Raji (cell line): ENCODE measurements around the gene LCA5L.

ENCODE experiments used
- POLR2A ChIP-seq: IDR thresholded peaks from 2 replicates; pipeline ENCODE4 v1.6.1; 2011; ENCODE audit warnings: low read depth, low read length, control low read depth; ENCODE audit not compliant: insufficient read depth

The LCA5L gene

DNA sequence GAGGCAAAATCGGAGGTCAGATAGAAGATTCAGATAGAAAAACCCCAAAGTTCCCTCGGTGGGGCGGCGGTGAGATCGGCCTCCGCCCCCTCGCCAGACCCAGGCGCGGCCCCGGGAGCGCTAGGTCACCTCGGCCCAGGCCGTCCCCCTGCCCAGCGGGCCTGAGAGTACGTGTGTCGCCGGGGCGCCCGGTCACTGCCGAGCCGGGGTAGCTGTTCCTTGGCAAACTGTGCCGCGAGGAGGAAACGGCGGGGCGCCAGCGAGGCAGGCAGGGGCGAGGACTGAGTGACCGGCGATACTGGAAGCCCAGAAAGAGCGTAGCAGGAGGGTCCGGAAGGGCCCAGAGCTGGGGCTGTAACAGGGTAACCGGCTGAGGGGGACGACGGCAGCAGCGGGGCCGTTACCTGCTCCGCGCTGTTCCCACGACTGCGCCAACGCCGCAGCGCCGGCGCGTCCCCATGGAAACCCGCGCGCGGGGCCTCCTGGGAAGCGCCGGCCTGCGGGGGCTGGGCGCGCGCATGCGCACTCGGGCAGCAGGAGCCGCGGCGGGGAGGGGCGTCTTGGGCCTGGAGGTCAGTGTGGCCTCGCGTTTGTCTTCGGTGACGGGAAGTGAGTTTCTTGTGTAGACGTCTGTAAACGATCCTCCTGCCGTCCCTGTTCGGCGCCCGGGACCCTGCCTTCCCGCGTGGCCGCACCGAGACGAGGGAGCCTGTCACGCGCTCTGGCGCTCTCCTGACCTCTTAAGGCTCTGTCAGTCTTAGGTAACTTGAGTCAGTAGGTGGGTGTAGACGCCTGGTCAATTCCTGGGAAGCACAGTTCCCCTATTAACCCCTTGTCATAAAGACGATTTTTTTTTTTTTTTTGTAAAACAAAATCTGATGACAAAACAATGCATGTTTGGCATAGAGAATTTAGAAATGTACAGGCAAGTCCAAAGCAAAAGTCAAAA is at the start of gene LCA5L:
LCA5L (minus strand) TSS at position 458 of the 949 bp plus-strand sequence. CDS start 17,285 bp downstream, outside the sequence.
- TF ChIP-seq POLR2A: peak; percentile 91

DNA sequence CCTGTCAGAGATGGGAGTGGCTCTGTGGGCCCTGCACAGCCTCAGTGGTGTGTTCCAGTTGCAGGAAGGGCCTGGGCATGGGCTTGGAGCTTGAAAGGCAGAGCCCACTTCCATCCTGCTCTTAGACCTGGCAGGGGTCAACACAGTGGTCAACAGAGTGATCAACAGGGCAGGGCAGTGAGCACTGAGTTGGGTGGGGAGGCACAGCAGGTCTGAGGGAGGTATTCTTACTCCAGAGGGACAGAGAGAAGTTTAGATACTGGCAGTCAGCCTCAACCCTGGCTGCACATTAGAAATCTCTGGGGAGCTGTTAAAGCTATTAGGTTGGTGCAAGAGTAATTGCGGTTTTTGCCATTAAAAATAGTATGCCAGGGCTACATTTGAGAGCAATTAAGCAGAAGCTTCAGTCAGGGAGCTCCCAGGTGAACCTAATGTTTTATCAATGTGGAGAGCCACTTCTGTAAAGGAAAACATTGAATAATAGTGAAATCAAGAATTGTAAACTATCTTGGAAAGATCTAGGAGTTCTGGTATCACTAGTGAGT is 43.9 kb upstream of the LCA5L start:
- TF ChIP-seq POLR2A: no peak

DNA sequence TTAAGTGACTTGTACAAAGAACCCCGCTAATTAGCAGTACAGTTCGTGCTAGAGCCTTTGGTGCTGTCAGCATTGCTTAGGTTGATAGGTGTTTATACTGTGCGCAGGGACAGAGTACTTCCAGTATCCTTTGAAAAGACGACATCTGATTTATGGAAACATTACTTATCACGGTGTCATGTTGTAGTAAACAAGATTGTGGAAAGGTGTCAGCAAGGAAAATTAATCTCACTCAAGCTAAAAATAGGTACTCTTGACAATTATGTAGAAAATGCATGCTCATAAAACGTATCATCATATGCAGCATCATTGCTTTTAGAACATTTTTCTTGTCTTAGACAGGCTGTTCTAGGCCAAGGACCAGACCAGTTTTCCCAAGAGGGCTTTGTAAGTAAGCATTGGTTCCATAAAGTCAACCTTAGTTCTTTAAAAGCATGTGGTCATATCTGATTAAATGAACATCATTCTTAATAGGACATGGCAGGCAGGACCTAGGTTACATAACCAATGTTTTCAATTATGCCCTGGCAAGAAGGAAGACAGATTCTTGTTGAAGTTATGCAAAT is 39.2 kb upstream of the LCA5L start:
- no peak for TF ChIP-seq POLR2A

DNA sequence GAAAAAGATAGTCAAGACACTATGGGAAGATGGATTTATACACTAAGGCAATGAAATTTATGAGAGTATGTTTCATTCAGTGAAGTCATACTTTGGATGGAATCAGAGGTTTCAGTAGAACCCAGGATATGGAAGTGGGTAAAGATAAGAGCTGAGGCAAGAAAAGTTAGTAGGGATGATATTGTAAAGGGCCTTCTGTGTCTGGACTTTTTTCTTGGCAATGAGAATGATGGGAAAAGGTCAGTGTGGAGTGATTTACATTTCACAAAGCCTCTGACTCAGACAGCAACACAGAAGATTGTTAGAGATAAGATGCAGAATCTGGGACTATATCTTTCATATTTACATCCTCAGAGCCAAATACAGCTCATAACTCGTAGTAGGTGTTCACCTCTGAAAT is 38.3 kb upstream of the LCA5L start:
- no peak for TF ChIP-seq POLR2A

DNA sequence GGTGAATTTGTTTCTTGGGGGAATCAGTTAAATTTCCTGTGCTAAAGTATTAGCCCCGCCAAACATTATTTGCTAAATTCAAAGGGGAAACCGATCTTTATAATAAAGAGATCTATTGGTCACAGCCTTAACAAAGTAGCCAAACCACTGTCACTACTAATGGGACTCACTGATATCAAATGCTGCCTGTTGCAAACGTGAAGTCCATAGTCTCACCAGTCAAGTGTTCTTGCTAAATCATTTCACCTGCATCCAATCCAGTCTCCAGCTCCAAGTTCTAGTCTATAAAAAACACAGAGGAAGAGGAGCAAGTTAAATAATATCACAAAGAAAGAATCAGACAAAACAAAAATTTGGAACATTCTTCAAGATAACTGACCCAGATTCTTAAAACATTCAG is 36.3 kb upstream of the LCA5L start:
- TF ChIP-seq POLR2A: no peak

DNA sequence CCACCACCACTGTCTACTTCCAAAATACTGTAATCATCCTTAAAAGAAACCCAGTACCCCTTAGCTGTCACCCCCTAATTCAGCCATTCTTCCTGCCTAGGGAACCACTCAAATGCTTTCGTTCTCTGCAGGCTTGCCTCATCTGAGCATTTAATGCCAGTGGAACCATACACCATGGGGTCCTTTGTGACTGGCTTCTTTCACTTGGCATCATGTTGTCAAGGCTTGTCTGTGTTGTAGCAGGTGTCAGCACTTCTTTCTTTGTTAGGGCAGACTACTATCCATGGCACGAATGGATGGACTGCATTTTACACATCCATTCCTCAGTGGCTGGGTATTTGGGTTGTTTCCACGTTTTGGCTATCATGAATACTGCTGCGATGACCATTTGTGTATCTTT is 34.7 kb upstream of the LCA5L start:
- TF ChIP-seq POLR2A: no peak

DNA sequence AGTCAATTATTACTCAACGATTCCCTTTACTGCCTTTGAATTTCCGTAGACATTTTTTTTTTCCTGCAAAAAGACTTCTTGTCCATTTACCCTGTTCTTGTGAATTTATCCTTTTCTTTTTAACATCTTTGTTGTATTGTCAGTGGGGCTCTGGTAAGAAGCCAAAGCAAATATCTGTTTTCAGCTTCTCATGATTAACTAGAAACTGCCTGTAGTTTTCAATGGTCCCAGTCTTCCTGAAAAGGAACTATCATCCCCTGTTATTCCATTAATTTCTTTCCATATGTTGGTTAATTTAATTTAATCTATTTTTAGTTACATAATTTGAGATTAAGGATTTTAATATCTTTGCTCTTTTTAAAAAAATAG is 34.2 kb upstream of the LCA5L start:
- no peak for TF ChIP-seq POLR2A

DNA sequence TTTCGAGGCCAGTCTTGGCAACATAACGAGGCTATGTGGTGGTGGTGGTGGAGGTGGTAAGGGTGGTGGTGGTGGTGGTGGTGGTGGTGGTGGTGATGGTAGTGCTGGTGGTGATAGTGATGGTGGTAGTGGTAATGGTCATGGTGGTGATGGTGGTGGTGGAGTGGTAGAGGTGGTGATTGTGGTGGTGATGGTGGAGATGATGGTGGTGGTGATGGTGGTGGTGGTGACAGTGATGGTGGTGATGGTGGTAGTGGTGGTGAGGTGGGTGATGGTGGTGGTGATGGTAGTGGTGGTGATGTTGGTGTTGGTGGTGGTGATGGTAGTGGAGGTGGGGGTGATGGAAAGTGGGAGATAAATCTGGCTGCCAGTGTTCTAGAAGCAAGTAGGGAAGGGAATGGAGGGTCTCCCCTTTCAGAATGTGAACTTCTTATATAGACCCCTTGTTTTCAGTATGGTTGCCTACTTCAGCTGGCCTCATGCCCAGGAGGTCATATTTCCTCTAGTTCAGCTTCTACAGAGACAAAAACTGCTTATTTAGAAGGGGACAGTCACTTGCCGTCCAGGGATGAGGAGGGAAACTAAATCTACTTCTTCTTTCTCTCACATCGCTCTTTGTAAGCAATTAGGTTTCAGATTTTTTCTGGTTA is 33.7 kb upstream of the LCA5L start:
- no peak for TF ChIP-seq POLR2A

DNA sequence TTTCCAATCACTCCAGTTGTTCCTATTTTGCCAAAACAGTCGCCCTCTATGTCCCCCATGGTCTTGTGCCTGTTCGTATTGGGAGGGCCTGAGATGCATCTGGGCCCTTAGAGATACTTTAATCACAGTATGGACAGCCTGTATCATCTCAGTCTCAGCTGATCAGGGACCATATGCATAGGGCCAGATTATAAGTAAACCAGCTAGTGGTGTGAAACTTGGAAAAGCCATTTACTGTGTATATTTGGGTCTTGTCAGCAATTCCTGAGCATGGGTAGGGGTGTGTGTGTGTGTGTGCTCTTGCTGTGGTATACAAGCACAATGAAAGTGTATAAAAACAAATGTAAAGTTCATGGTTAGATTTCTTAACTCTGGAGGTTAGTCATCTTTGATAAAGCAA is 29.0 kb upstream of the LCA5L start:
- TF ChIP-seq POLR2A: no peak

DNA sequence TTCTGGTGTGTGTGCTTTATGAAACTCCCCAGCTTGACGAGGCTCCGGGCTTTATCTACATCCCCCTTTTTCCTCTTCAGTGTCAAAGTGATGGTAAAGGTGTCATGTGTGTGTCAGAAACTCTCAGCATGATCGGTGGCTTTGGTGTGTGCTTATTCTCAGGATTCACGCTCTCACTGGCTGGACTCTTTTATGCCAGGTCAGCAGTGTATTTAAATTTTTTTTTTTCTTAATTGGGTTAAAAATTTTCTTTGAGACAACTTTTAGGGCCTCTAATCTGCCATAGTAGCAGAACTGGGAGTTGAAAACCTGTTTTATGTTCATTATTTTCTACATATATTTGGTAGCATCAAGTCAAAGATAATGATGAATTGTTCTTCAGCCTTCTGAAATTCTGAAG is 27.2 kb upstream of the LCA5L start:
- no peak for TF ChIP-seq POLR2A

DNA sequence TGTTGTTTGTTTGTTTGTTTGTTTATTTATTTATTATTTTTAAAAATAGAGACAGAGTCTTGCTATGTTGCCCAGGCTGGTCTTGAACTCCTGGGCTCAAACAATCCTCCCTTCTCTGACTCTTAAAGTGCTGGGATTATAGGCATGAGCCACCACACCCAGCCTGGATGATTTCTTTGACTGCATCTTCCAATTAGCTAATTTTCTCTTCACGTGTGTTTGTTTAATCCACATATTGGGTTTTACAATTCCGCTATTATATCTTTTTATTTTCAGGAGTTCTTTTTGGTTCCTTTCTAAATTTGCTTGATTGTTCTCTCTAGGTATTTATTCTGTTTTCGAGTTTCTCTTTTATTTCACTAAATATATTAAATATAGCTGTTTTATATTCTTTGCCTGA is 26.0 kb upstream of the LCA5L start:
- TF ChIP-seq POLR2A: no peak

DNA sequence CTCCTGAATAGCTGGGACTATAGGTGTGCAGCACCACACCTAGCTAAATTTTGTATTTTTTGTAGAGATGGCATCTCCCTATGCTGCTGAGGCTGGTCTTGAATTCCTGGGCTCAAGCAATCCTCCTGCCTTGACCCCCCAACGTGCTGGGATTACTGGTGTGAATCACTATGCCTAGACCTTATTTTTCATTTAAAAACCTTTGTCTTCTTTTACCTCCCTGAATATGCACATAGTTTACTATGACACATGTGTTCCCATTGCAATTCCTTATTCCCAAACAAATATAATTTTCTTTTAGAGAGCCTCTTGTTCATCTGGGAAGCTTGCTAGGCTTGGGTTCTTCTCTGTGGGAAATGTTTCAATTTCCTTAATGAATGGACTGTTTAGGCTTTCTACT is 23.0 kb upstream of the LCA5L start:
- TF ChIP-seq POLR2A: no peak

DNA sequence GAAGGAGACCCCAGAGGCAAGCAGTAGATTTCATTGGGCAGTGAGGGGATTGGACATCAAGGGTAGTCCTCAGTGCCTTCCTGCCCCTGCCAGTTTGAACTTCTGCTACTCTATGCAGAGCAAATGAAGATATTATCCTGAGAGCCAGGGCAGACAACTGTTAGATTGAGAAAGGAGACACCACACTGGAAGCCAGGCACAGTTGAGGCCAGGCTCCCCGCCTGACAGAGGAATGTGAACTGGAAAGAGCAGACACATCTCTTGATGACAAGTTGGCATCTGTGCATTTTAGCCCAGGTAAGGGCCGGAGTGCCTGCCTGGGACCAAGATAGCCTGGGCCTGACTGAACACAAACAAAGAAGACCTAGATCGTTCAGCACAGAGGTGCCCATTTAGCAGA is 22.2 kb upstream of the LCA5L start:
- no peak for TF ChIP-seq POLR2A

DNA sequence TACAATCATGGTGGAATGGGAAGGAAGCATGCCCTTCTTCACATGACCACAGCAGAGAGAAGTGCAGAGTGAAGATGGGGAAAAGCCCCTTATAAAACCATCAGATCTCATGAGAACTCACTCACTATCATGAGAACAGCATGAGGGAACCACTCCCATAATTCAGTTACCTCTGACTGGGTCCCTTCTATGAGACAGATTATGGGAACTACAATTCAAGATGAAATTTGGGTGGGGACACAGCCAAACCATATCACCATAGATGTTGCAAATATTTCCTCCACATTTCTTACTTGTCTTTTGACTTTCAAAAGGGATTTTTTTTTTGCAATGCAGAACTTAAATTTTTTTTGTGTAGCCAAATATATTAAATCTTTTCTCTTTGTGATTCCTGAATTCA is 21.0 kb upstream of the LCA5L start:
- no peak for TF ChIP-seq POLR2A

DNA sequence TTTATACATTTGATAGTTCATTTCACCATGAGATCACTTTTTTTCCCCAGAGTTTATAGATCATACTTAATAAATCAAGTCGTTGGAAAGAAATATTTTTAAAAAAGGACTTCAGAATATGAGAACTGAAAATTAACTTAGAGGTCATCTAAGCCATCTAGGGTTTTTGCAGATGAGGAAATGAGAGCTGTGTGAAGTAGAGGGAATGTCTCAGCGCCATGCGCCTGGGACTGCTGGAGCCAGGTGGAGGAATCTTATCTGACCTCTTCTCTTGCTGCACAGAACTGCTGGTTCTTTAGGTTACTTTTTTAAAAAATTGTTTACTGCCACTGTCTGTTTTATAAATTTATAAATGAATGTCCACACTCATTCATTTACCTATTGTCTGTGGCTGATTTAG is 17.7 kb upstream of the LCA5L start:
- TF ChIP-seq POLR2A: no peak

DNA sequence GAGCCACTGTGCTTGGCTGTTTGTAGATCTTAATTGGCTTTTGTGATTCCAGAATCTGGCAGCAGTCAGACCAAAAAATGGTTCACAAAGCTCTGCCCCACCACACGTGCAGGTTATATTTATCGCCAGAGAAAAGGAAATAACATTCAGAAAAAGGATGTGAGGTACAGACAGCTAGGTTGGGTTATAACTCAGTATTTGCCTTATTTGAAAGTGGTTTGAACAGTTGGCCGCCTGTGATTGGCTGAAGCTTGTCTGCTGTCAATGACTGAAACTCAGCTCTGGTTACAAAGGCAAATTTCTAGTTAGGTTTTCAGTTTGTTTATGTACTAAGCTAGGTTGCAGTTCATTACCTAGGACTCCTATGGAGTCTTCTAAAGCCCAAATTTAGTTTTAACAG is 15.8 kb upstream of the LCA5L start:
- TF ChIP-seq POLR2A: no peak

DNA sequence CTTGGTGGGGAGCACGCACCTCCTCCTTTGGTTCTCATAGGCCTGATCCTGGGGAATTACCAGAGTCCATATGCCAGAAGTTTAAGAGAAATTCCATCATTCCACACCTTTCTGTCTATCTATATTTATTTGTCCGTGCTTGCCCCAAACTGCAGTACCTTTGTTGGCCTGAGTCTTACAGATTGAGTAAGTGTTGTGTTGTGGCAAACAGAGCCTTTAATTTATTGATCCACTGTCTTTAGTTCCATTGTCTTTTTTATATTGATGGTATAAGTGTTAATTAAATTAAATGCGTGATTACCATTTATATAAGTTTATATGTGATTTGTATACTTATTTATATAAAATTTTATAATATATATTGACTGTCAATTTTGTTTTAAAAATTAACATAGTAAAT is 11.1 kb upstream of the LCA5L start:
- TF ChIP-seq POLR2A: no peak
